CD14-positive monocyte (primary cell): Measurements from ENCODE around the gene ODF2. TPM values are rescaled to one million over a fixed set of nuclear protein-coding genes. Genes with fewer than 3 reads are reported as not detected.

Source experiments
- DNase-seq, 3 donors: peaks; one replicate each; pipeline ENCODE4 v3.0.0-alpha.2; 2011 to 2022
- H2AFZ ChIP-seq: 2 replicates; pipeline ENCODE4 v1.6.0; 2012; ENCODE audit warnings: mild to moderate bottlenecking, low read depth, low read length, inconsistent platforms; ENCODE audit not compliant: insufficient read depth, poor library complexity, severe bottlenecking
- H3K27ac ChIP-seq, 2 donors: 1 replicate in 1 of 2; 2 replicates in 1 of 2; pipeline ENCODE4 v1.5.1; 2012 to 2013; ENCODE audit warnings: low read length in 2 of 2, control low read depth in 1 of 2, inconsistent platforms in 1 of 2, low read depth in 1 of 2, mild to moderate bottlenecking in 1 of 2
- H3K27me3 ChIP-seq, 2 donors: one replicate each; pipeline versions ENCODE4 v1.6.0 to v1.6.1; 2011 to 2013; ENCODE audit warnings: low read length in 2 of 2; ENCODE audit not compliant: control insufficient read depth in 2 of 2, insufficient read depth in 2 of 2
- H3K36me3 ChIP-seq, 2 donors: replicated peaks in 1 of 2; 1 replicate in 1 of 2; 2 replicates in 1 of 2; pipeline versions ENCODE4 v1.5.1 to v1.6.1; 2012 to 2013; ENCODE audit warnings: low read length in 2 of 2, control low read depth in 1 of 2, inconsistent platforms in 1 of 2, mild to moderate bottlenecking in 1 of 2; ENCODE audit not compliant: insufficient read depth in 2 of 2, control insufficient read depth in 1 of 2
- H3K4me1 ChIP-seq, 2 donors: 1 replicate in 1 of 2; 2 replicates in 1 of 2; pipeline versions ENCODE4 v1.5.1 to v1.6.1; 2012 to 2013; ENCODE audit warnings: low read length in 2 of 2, control low read depth in 1 of 2, inconsistent platforms in 1 of 2, mild to moderate bottlenecking in 1 of 2, moderate library complexity in 1 of 2; ENCODE audit not compliant: insufficient read depth in 2 of 2, control insufficient read depth in 1 of 2
- H3K4me2 ChIP-seq: replicated peaks from 2 replicates; pipeline ENCODE3; 2012; ENCODE audit warnings: low read length, moderate library complexity, mild to moderate bottlenecking; ENCODE audit not compliant: poor library complexity, severe bottlenecking; ENCODE audit errors: extremely low read depth
- H3K4me3 ChIP-seq, 3 experiments: fragments of 200-600 bp in 1 of 3; sonication (generic) in 1 of 3; replicated peaks in 1 of 3; 1 replicate in 2 of 3; 2 replicates in 1 of 3; pipeline ENCODE4 v1.5.1; 2011 to 2013; ENCODE audit warnings: low read length in 3 of 3, mild to moderate bottlenecking in 3 of 3, control low read depth in 2 of 3, low read depth in 2 of 3, inconsistent platforms in 1 of 3, moderate library complexity in 1 of 3
- H3K79me2 ChIP-seq: 2 replicates; pipeline ENCODE4 v1.6.0; 2012; ENCODE audit warnings: mild to moderate bottlenecking, control low read depth, inconsistent platforms, low read length, moderate library complexity; ENCODE audit not compliant: insufficient read depth
- H3K9ac ChIP-seq: 2 replicates; pipeline ENCODE4 v1.6.0; 2017; ENCODE audit warnings: low read length, mild to moderate bottlenecking; ENCODE audit not compliant: insufficient read depth, poor library complexity, severe bottlenecking
- H3K9me3 ChIP-seq, 2 donors: replicated peaks in 1 of 2; 1 replicate in 1 of 2; 2 replicates in 1 of 2; pipeline versions ENCODE4 v1.5.1 to v1.6.1; 2012 to 2013; ENCODE audit warnings: low read length in 2 of 2, control low read depth in 1 of 2; ENCODE audit not compliant: control insufficient read depth in 1 of 2, insufficient read depth in 1 of 2
- H4K20me1 ChIP-seq: 2 replicates; pipeline ENCODE4 v1.6.0; 2012; ENCODE audit warnings: mild to moderate bottlenecking, low read length, control low read depth, moderate library complexity; ENCODE audit not compliant: insufficient read depth
- H3K27ac Mint-ChIP-seq, 7 donors: one replicate each; pipeline ENCODE4 v1.8.0; 2020; ENCODE audit warnings: mild to moderate bottlenecking in 7 of 7, mixed read lengths in 7 of 7, moderate library complexity in 6 of 7, inconsistent platforms in 2 of 7
- H3K27me3 Mint-ChIP-seq, 3 donors: one replicate each; pipeline ENCODE4 v1.8.0; 2021 to 2022; ENCODE audit warnings: low read depth in 3 of 3, mild to moderate bottlenecking in 3 of 3, mixed read lengths in 3 of 3, moderate library complexity in 3 of 3, inconsistent platforms in 1 of 3
- H3K36me3 Mint-ChIP-seq, 2 donors: one replicate each; pipeline ENCODE4 v1.8.0; 2020; ENCODE audit warnings: mixed read lengths in 2 of 2, inconsistent platforms in 1 of 2, mild to moderate bottlenecking in 1 of 2
- H3K4me1 Mint-ChIP-seq: one replicate; pipeline ENCODE4 v1.8.0; 2020; ENCODE audit warnings: mild to moderate bottlenecking, mixed read lengths
- H3K4me3 Mint-ChIP-seq, 2 donors: one replicate each; pipeline ENCODE4 v1.8.0; 2020; ENCODE audit warnings: mild to moderate bottlenecking in 2 of 2, mixed read lengths in 2 of 2, moderate library complexity in 1 of 2
- H3K9me3 Mint-ChIP-seq, 7 donors: one replicate each; pipeline ENCODE4 v1.8.0; 2020 to 2022; ENCODE audit warnings: mixed read lengths in 7 of 7, mild to moderate bottlenecking in 6 of 7, moderate library complexity in 6 of 7, inconsistent platforms in 2 of 7
- CTCF ChIP-seq: fragments of 200-600 bp; IDR thresholded peaks from one replicate; pipeline ENCODE4 v1.8.0; 2022; ENCODE audit warnings: antibody characterized with exemption, mild to moderate bottlenecking
- WGBS: methylation state at CpG from one replicate; pipeline ENCODE4 v1.1.5; 2013; ENCODE audit warnings: missing lambda C conversion rate; ENCODE audit not compliant: insufficient coverage; 5-methylcytosine and 5-hydroxymethylcytosine counted together
- intact Hi-C, 2 donors: fragments of 100-400 bp; cut with micrococcal nuclease; formaldehyde crosslinking; loops; one replicate each; pipeline versions ENCODE4 v1.15.0 to v1.15.1; 2023
- polyA plus RNA-seq, 3 donors: library from polyadenylated mRNA; depleted of rRNA in 1 of 3; unstranded in 2 of 3; stranded (reverse) in 1 of 3; fragments of 300-500 nt in 2 of 3; fragments of >200 nt in 1 of 3; fragmentation: Illumina TruSeq in 2 of 3; gene quantifications; 1 replicate in 2 of 3; 2 replicates in 1 of 3; pipeline ENCODE4 v1.2.3, GENCODE V29; 2012 to 2021

The ODF2 gene
- polyA plus RNA-seq, 3 donors, result 7.9 to 24.1 (median 11.4) TPM

- peaks cover 0 to 2% (median 0%) of the 10 kb centered on the region in 7 donors for H3K9me3 Mint-ChIP-seq
- TF ChIP-seq CTCF, result no peak
- H3K4me1 ChIP-seq, result peaks cover 12 to 20% of the 10 kb centered on the region in 2 donors
- no peak overlapping the region for H3K27ac Mint-ChIP-seq
- peaks cover 0 to 3% (median 3%) of the 10 kb centered on the region in 3 donors for H3K27me3 Mint-ChIP-seq
- DNase-seq, result no peak
- peaks cover 43 to 53% of the 10 kb centered on the region in 2 donors for H3K36me3 Mint-ChIP-seq
- intact Hi-C loops, result loop anchor here (5.0 to 10.0 kb wide), 4 partner anchors 87 to 566 kb away; partner anchors contain the start of genes COQ4 (in 1 of the 2), DOLK (in 1 of the 2), NUP188 (in 1 of the 2) and SH3GLB2 (in 1 of the 2)
- H3K36me3 ChIP-seq, result peaks cover 38 to 49% of the 10 kb centered on the region in 2 donors
- no peak overlapping the region for H2AFZ ChIP-seq
- H3K79me2 ChIP-seq, result peaks cover 28% of the 10 kb centered on the region
- no peak overlapping the region for H3K4me3 ChIP-seq
- no peak overlapping the region for H3K27ac ChIP-seq
- H3K4me3 Mint-ChIP-seq, result no peak overlapping the region
- peaks cover 7% of the 10 kb centered on the region for H4K20me1 ChIP-seq
- peaks cover 15% of the 10 kb centered on the region for H3K4me1 Mint-ChIP-seq
- no peak overlapping the region for H3K4me2 ChIP-seq
- no peak overlapping the region for H3K9ac ChIP-seq
- 100% methylated on average over 1 of the region's 3 CpGs for WGBS
- H3K27me3 ChIP-seq, result no peaks in the 10 kb centered on the region
- H3K9me3 ChIP-seq, result no peaks in the 10 kb centered on the region
Observed at GRCh38 chr9:128459011-128459410, 3.2 kb downstream of the ODF2 start.

DNA sequence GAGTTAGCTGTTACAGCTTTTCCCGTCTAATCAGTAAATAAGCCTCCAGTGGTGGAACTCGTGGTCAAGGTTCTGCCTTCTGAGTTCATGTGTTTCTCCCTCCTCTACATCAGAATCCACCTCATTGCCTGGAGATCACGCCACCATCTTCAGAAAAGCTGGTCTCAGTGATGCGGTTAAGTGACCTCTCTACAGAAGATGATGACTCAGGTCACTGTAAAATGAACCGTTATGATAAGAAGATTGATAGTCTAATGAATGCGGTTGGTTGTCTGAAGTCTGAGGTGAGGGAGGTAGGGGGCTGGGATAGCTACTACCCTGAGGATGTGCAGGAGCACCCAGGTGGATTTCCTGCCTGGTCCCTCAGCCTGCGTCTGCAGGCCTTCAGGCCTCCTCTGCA lies 13.3 kb downstream of the ODF2 start:
- Histone ChIP-seq H3K27me3 (no peaks in the 10 kb centered on the region), H3K79me2 (no peaks in the 10 kb centered on the region), H3K4me2 (no peak overlapping the region), H3K4me3 (no peak overlapping the region), H4K20me1 (no peaks in the 10 kb centered on the region), H3K9ac (no peak overlapping the region), H3K9me3 (no peaks in the 10 kb centered on the region), H3K4me1 (no peaks in the 10 kb centered on the region), H3K36me3 (peaks cover 33 to 67% of the 10 kb centered on the region in 2 donors), H2AFZ (no peak overlapping the region), H3K27ac (no peak overlapping the region)
- Mint-ChIP-seq H3K4me1 (peaks cover 4% of the 10 kb centered on the region), H3K27me3 (no peaks in the 10 kb centered on the region), H3K9me3 (no peaks in the 10 kb centered on the region), H3K4me3 (no peak overlapping the region), H3K27ac (no peak overlapping the region), H3K36me3 (peaks cover 39 to 65% of the 10 kb centered on the region in 2 donors)
- intact Hi-C loops, result no loop called here
- no peak for DNase-seq
- TF ChIP-seq CTCF, result no peak
- 96% methylated on average over 4 of the region's 7 CpGs for WGBS
